ENCODE data around the gene ERMARD.

ERMARD gene

DNA sequence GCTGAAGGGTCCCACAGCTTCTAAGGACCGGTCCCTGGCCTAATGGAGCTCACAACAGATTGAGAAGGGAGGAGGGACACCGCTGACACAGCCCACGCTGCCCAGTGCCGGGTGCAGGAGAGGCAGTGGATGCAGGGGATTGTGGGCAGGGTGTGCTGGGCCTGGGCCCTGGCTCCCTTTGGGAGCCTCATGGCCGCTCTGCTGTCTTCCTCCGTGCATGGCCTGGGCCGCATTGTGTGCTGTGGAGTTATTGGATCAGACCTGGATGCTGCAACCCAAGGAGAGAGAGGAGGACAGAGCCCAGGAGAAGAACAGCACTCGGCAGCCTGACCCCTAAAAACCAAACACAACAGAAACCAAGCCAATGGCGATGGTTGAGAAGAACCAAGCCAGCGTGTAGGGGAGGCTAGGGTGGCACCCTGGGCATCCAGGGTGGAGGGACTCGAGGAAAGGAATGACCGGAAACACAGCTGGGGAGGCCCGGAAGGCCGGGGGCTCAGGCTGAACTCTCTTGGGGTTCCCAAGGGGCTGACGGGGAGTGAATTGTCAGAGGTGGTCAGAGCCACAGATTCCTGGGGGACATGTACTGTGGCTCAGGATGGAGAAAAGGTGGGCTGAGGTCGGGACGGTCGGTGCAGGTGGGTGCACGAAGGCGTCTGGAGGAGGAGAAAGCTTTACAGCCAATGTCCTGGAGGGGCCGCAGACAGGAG lies 41.0 kb downstream of the ERMARD start:
- H3K36me3 ChIP-seq (ENCODE audit: control insufficient read depth in 2 of 2, insufficient read depth in 2 of 2, low read length in 2 of 2): no peaks in the 10 kb centered on the region
- no peaks in the 10 kb centered on the region for H3K27me3 ChIP-seq (ENCODE audit: control insufficient read depth in 1 of 2, insufficient read depth in 2 of 2, low read length in 2 of 2)
- no peak overlapping the region for H3K9ac ChIP-seq (ENCODE audit: low read length in 2 of 2)
- H3K4me1 ChIP-seq (ENCODE audit: control insufficient read depth, insufficient read depth, low read length): peaks cover 18% of the 10 kb centered on the region
- H3K4me3 ChIP-seq (ENCODE audit: low read length in 2 of 2): no peak overlapping the region
- no peaks in the 10 kb centered on the region for H3K9me3 ChIP-seq (ENCODE audit: control insufficient read depth in 2 of 2, low read length in 2 of 2)
- no peak overlapping the region for H3K27ac ChIP-seq (ENCODE audit: low read length)

- no peaks in the 10 kb centered on the region for H3K9me3 ChIP-seq (ENCODE audit: control insufficient read depth in 2 of 2, low read length in 2 of 2)
- H3K27me3 ChIP-seq (ENCODE audit: control insufficient read depth in 1 of 2, insufficient read depth in 2 of 2, low read length in 2 of 2): no peaks in the 10 kb centered on the region
- peaks cover 18% of the 10 kb centered on the region for H3K4me1 ChIP-seq (ENCODE audit: control insufficient read depth, insufficient read depth, low read length)
- H3K4me3 ChIP-seq (ENCODE audit: low read length in 2 of 2): no peak overlapping the region
- H3K9ac ChIP-seq (ENCODE audit: low read length in 2 of 2): no peak overlapping the region
- H3K36me3 ChIP-seq (ENCODE audit: control insufficient read depth in 2 of 2, insufficient read depth in 2 of 2, low read length in 2 of 2): no peaks in the 10 kb centered on the region
- no peak overlapping the region for H3K27ac ChIP-seq (ENCODE audit: low read length)
These were observed 42.0 kb downstream of the ERMARD start for GRCh38 chr6:169793408-169793807.

- H3K9ac ChIP-seq (ENCODE audit: low read length in 2 of 2): no peak overlapping the region
- no peak overlapping the region for H3K27ac ChIP-seq (ENCODE audit: low read length)
- no peaks in the 10 kb centered on the region for H3K27me3 ChIP-seq (ENCODE audit: control insufficient read depth in 1 of 2, insufficient read depth in 2 of 2, low read length in 2 of 2)
- no peaks in the 10 kb centered on the region for H3K36me3 ChIP-seq (ENCODE audit: control insufficient read depth in 2 of 2, insufficient read depth in 2 of 2, low read length in 2 of 2)
- no peaks in the 10 kb centered on the region for H3K9me3 ChIP-seq (ENCODE audit: control insufficient read depth in 2 of 2, low read length in 2 of 2)
- no peak overlapping the region for H3K4me3 ChIP-seq (ENCODE audit: low read length in 2 of 2)
- H3K4me1 ChIP-seq (ENCODE audit: control insufficient read depth, insufficient read depth, low read length): peaks cover 14% of the 10 kb centered on the region
These were observed 43.1 kb downstream of the ERMARD start for GRCh38 chr6:169794317-169795055.

DNA sequence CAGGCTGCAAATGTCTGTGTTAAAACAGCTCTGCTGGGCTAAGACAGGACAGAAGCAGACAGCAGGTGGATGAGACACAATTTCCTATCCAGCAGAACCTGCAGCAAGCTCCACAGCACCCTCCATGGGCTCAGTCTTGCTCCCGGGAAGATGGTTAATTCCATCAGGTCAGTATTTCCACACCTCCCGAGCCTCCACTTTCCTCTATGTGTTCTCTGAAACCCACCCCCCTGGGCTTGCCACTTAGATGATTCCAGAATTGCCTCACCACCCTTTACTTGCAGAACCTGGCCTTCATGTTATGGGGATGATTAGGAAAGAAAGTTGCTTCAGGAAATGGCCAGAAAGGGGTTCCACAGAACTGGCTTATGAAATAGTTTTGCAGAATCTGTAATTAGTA lies 43.8 kb downstream of the ERMARD start:
- peaks cover 6% of the 10 kb centered on the region for H3K4me1 ChIP-seq (ENCODE audit: control insufficient read depth, insufficient read depth, low read length)
- no peaks in the 10 kb centered on the region for H3K9me3 ChIP-seq (ENCODE audit: control insufficient read depth in 2 of 2, low read length in 2 of 2)
- no peak overlapping the region for H3K27ac ChIP-seq (ENCODE audit: low read length)
- no peak overlapping the region for H3K4me3 ChIP-seq (ENCODE audit: low read length in 2 of 2)
- H3K9ac ChIP-seq (ENCODE audit: low read length in 2 of 2): no peak overlapping the region
- H3K27me3 ChIP-seq (ENCODE audit: control insufficient read depth in 1 of 2, insufficient read depth in 2 of 2, low read length in 2 of 2): no peaks in the 10 kb centered on the region
- H3K36me3 ChIP-seq (ENCODE audit: control insufficient read depth in 2 of 2, insufficient read depth in 2 of 2, low read length in 2 of 2): no peaks in the 10 kb centered on the region

DNA sequence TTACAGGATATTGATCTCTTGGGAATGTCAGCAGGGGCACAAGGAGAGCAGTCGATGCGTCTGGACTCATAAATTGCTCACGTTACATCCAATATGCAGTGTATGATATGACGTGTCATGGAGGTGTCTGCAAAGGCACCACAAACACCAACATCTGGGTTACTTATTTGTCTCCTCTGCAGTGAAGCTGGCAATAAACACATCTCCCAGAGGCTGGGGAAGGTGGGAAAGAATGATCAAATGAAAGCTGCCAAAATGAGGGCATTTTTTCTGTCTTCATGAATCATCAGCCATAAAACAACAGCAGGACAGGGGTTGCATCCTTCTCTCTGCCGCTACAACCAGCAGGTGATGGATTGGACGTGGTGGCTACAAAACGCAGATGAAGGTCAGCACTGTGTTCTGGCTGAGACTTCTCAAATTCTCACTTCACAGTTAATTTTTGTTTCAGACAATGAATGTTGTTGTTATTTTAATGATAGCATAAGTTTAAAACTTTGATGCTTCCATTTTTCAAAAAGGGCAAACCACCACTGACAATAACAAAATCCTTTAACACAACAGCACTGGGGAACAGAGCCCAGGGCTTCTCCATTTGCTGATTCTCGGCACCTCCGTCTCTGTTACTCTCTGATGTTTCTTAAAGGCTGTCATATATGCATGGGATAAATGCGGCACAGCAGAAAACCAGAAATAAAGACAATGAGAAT lies 47.5 kb downstream of the ERMARD start:
- Histone ChIP-seq H3K9ac (ENCODE audit: low read length in 2 of 2) (no peak overlapping the region), H3K4me1 (ENCODE audit: control insufficient read depth, insufficient read depth, low read length) (no peaks in the 10 kb centered on the region), H3K36me3 (ENCODE audit: control insufficient read depth in 2 of 2, insufficient read depth in 2 of 2, low read length in 2 of 2) (no peaks in the 10 kb centered on the region), H3K27me3 (ENCODE audit: control insufficient read depth in 1 of 2, insufficient read depth in 2 of 2, low read length in 2 of 2) (no peaks in the 10 kb centered on the region), H3K9me3 (ENCODE audit: control insufficient read depth in 2 of 2, low read length in 2 of 2) (no peaks in the 10 kb centered on the region), H3K27ac (ENCODE audit: low read length) (no peak overlapping the region), H3K4me3 (ENCODE audit: low read length in 2 of 2) (no peak overlapping the region)

DNA sequence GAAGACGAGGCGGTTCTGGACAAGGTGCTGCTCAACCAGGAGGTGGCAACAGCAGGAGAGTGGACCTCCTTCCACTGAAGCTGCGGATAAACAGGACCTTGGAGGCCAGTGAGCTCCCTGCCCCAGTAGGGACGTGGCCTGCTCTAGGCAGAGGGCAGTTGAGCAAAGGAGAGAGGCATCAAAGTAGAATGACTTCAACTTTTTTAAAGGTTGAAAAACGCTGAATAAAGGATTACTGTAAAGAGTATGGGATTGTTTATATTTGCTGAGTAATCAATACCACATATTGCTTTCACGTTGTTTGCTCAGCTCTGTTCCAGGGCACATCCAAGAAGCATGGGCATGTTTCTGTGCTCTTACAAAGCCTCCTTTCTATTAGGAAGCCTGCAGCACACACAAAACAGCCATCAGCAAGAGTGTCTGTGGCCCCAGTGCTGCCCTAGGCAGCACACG lies 48.1 kb downstream of the ERMARD start:
- Histone ChIP-seq H3K9me3 (ENCODE audit: control insufficient read depth in 2 of 2, low read length in 2 of 2) (no peaks in the 10 kb centered on the region), H3K36me3 (ENCODE audit: control insufficient read depth in 2 of 2, insufficient read depth in 2 of 2, low read length in 2 of 2) (no peaks in the 10 kb centered on the region), H3K9ac (ENCODE audit: low read length in 2 of 2) (no peak overlapping the region), H3K27me3 (ENCODE audit: control insufficient read depth in 1 of 2, insufficient read depth in 2 of 2, low read length in 2 of 2) (no peaks in the 10 kb centered on the region), H3K4me1 (ENCODE audit: control insufficient read depth, insufficient read depth, low read length) (no peaks in the 10 kb centered on the region), H3K27ac (ENCODE audit: low read length) (no peak overlapping the region), H3K4me3 (ENCODE audit: low read length in 2 of 2) (no peak overlapping the region)

GRCh38 chr6:169800116-169800667 lies 48.8 kb downstream of the ERMARD start:
- no peaks in the 10 kb centered on the region for H3K27me3 ChIP-seq (ENCODE audit: control insufficient read depth in 1 of 2, insufficient read depth in 2 of 2, low read length in 2 of 2)
- H3K9me3 ChIP-seq (ENCODE audit: control insufficient read depth in 2 of 2, low read length in 2 of 2): no peaks in the 10 kb centered on the region
- no peak overlapping the region for H3K27ac ChIP-seq (ENCODE audit: low read length)
- H3K9ac ChIP-seq (ENCODE audit: low read length in 2 of 2): no peak overlapping the region
- no peak overlapping the region for H3K4me3 ChIP-seq (ENCODE audit: low read length in 2 of 2)
- H3K4me1 ChIP-seq (ENCODE audit: control insufficient read depth, insufficient read depth, low read length): no peaks in the 10 kb centered on the region
- no peaks in the 10 kb centered on the region for H3K36me3 ChIP-seq (ENCODE audit: control insufficient read depth in 2 of 2, insufficient read depth in 2 of 2, low read length in 2 of 2)

DNA sequence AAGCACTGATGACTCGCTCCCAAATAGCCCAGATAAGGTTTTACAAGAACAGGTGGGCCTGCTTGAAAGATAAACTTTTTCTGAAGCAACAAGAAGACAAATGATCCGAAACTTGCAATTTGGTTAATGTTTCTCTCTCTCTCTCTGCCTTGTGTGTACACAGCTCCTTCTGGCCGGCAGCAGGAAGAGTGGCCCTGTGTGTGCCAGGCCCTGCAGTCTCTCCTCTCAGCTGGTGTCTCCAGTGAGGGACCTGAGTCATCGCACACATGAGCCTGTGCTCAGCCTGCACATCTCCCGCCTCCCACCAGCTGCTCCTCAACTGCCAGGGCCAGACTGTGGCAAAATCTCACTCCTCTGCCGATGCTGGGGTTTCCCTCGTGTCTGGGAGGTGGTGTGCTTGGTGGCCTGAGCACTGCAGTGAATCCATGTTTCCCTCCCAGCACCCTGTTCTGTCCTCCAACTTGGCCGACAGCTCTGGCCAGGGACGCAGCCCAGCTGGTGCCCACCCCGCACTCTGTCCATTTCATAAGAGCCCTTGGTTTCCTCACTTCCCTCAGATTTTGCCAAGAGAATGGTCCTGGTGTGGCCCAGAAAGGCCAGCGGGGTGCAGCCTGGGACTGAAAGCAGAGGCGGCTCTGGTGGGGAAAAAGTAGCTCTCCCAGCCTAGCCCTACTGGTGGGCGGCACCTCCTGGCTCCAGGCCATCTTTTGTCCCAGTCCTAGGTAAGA lies 49.4 kb downstream of the ERMARD start:
- H3K36me3 ChIP-seq (ENCODE audit: control insufficient read depth in 2 of 2, insufficient read depth in 2 of 2, low read length in 2 of 2): no peaks in the 10 kb centered on the region
- no peak overlapping the region for H3K9ac ChIP-seq (ENCODE audit: low read length in 2 of 2)
- no peaks in the 10 kb centered on the region for H3K9me3 ChIP-seq (ENCODE audit: control insufficient read depth in 2 of 2, low read length in 2 of 2)
- H3K4me3 ChIP-seq (ENCODE audit: low read length in 2 of 2): no peak overlapping the region
- no peaks in the 10 kb centered on the region for H3K4me1 ChIP-seq (ENCODE audit: control insufficient read depth, insufficient read depth, low read length)
- H3K27ac ChIP-seq (ENCODE audit: low read length): no peak overlapping the region
- H3K27me3 ChIP-seq (ENCODE audit: control insufficient read depth in 1 of 2, insufficient read depth in 2 of 2, low read length in 2 of 2): no peaks in the 10 kb centered on the region

DNA sequence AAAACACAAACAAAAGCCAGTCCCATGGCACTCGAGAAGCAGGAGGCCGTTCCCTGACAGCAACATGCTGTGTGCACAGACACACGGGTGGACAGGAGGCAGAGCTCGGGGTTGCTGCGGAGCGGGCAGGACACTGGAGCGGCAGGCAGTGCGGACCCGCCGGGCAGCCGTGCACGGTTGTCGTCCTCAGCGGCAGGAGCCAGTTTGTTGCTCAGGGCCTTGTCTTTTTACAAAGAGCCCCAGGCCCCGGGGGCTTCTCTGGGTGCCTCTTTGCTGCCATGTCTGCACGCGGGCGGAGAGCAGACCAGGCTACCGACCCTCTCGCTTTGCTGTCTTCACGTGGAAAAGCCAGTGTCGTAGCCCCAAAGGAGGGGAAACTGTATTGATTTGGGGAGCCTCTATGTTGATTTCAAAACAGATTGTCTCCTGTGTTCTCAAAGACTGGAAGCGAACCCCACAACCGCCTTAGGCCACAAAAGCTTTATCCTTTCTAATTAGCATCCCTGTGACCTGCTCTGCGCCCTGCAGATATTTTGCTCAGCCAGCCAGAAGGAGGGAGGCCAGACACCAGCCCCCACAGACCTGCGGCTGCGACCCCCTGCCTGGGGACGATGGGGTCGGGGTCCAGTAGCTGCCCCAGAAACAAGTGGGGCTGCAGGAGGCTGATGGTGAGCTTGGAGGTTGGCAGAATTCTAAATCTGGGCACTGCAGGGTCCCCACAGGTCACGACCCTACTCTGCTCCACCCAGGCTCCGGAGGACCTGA lies 50.2 kb downstream of the ERMARD start:
- Histone ChIP-seq H3K36me3 (ENCODE audit: control insufficient read depth in 2 of 2, insufficient read depth in 2 of 2, low read length in 2 of 2) (no peaks in the 10 kb centered on the region), H3K27me3 (ENCODE audit: control insufficient read depth in 1 of 2, insufficient read depth in 2 of 2, low read length in 2 of 2) (no peaks in the 10 kb centered on the region), H3K4me1 (ENCODE audit: control insufficient read depth, insufficient read depth, low read length) (no peaks in the 10 kb centered on the region), H3K9me3 (ENCODE audit: control insufficient read depth in 2 of 2, low read length in 2 of 2) (no peaks in the 10 kb centered on the region), H3K27ac (ENCODE audit: low read length) (no peak overlapping the region), H3K4me3 (ENCODE audit: low read length in 2 of 2) (no peak overlapping the region), H3K9ac (ENCODE audit: low read length in 2 of 2) (no peak overlapping the region)

DNA sequence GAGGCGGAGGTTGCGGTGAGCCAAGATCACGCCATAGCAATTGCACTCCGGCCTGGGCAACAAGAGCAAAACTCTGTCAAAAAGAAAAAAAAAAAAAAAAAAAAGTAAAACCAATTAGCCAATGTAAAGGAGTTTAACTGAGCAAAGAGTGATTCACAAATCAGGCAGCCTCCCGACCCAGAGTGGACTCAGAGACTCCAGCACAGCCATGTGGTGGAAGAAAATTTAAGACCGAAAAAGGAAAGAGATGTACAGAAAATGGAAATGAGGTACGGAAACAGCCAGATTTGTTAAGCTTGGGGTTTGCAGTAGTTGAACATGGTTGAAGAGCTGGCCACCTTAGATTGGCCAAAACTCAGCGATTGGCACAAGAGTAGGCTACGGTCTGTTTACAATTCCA lies 51.4 kb downstream of the ERMARD start:
- H3K36me3 ChIP-seq (ENCODE audit: control insufficient read depth in 2 of 2, insufficient read depth in 2 of 2, low read length in 2 of 2): no peaks in the 10 kb centered on the region
- H3K27me3 ChIP-seq (ENCODE audit: control insufficient read depth in 1 of 2, insufficient read depth in 2 of 2, low read length in 2 of 2): peaks cover 0 to 1% of the 10 kb centered on the region in 2 donors
- H3K4me3 ChIP-seq (ENCODE audit: low read length in 2 of 2): no peak overlapping the region
- H3K4me1 ChIP-seq (ENCODE audit: control insufficient read depth, insufficient read depth, low read length): no peaks in the 10 kb centered on the region
- H3K27ac ChIP-seq (ENCODE audit: low read length): no peak overlapping the region
- no peaks in the 10 kb centered on the region for H3K9me3 ChIP-seq (ENCODE audit: control insufficient read depth in 2 of 2, low read length in 2 of 2)
- H3K9ac ChIP-seq (ENCODE audit: low read length in 2 of 2): no peak overlapping the region
